Measurements from ENCODE around the gene ANXA11.

GRCh38 chr10:80194373-80195045 is 10.8 kb downstream of the ANXA11 start:
- TF ChIP-seq CTCF (IDR thresholded peaks at IDR 0.05): no peak
- no peak for TF ChIP-seq POLR2A (IDR thresholded peaks at IDR 0.05)
